HepG2 (cell line): ENCODE data around the gene CHMP5. TPM values are rescaled to one million over a fixed set of nuclear protein-coding genes. Genes with fewer than 3 reads are reported as not detected.

Experiments used
- AKAP8 ChIP-seq: sonication (generic); formaldehyde crosslinking; IDR thresholded peaks from 2 replicates; pipeline ENCODE4 v1.5.1; 2020; ENCODE audit warnings: mild to moderate bottlenecking, missing genetic modification reagents
- ELF1 ChIP-seq: sonication (generic); formaldehyde crosslinking; IDR thresholded peaks from 2 replicates; pipeline ENCODE4 v1.4.0; 2020; ENCODE audit warnings: missing genetic modification reagents
- GMEB2 ChIP-seq: IDR thresholded peaks from 2 replicates; pipeline ENCODE4 v1.6.1; 2016; ENCODE audit warnings: missing biosample characterization, missing genetic modification reagents, low read depth
- HMGA1 ChIP-seq: sonication (generic); formaldehyde crosslinking; conservative IDR thresholded peaks from 2 replicates; pipeline ENCODE4 v1.4.0; 2020; ENCODE audit warnings: missing genetic modification reagents
- NCOA5 ChIP-seq: sonication (generic); formaldehyde crosslinking; IDR thresholded peaks from 2 replicates; pipeline ENCODE4 v1.4.0; 2020; ENCODE audit warnings: missing genetic modification reagents
- PITX1 ChIP-seq: sonication (generic); formaldehyde crosslinking; IDR thresholded peaks from 2 replicates; pipeline ENCODE4 v1.5.1; 2020; ENCODE audit warnings: mild to moderate bottlenecking, missing genetic modification reagents
- RAD51 ChIP-seq: fragments of 450-650 bp; IDR thresholded peaks from 2 replicates; pipeline ENCODE4 v1.6.1; 2016; ENCODE audit warnings: borderline replicate concordance
- SALL2 ChIP-seq: sonication (generic); formaldehyde crosslinking; IDR thresholded peaks from 2 replicates; pipeline ENCODE4 v1.8.1; 2023; ENCODE audit warnings: mild to moderate bottlenecking, missing genetic modification reagents, inconsistent platforms
- THAP8 ChIP-seq: sonication (generic); formaldehyde crosslinking; IDR thresholded peaks from 2 replicates; pipeline ENCODE4 v1.5.1; 2020; ENCODE audit warnings: missing genetic modification reagents, mild to moderate bottlenecking, borderline replicate concordance
- ZNF207 ChIP-seq: fragments of 450-650 bp; IDR thresholded peaks from 2 replicates; pipeline ENCODE4 v1.6.1; 2016; ENCODE audit warnings: antibody characterized with exemption, borderline replicate concordance
- ZNF572 ChIP-seq: sonication (generic); formaldehyde crosslinking; IDR thresholded peaks from 2 replicates; pipeline ENCODE4 v1.5.1; 2020; ENCODE audit warnings: mild to moderate bottlenecking, missing genetic modification reagents
- ZNF616 ChIP-seq: sonication (generic); formaldehyde crosslinking; IDR thresholded peaks from 2 replicates; pipeline ENCODE4 v1.5.0; 2020; ENCODE audit warnings: low read depth, mild to moderate bottlenecking, missing genetic modification reagents
- ZNF639 ChIP-seq: conservative IDR thresholded peaks from 2 replicates; pipeline ENCODE4 v1.6.1; 2018; ENCODE audit warnings: missing genetic modification reagents
- ZNF761 ChIP-seq: sonication (generic); formaldehyde crosslinking; conservative IDR thresholded peaks from 2 replicates; pipeline ENCODE4 v1.4.0; 2020; ENCODE audit warnings: mild to moderate bottlenecking, missing genetic modification reagents
- ZNF775 ChIP-seq: sonication (generic); formaldehyde crosslinking; IDR thresholded peaks from 2 replicates; pipeline ENCODE4 v1.4.0; 2020; ENCODE audit warnings: missing genetic modification reagents, mild to moderate bottlenecking, moderate library complexity, borderline replicate concordance
- ZSCAN20 ChIP-seq: sonication (generic); formaldehyde crosslinking; IDR thresholded peaks from 2 replicates; pipeline ENCODE4 v1.4.0; 2020; ENCODE audit warnings: missing genetic modification reagents, mild to moderate bottlenecking, borderline replicate concordance
- polyA plus RNA-seq, 8 experiments: library from polyadenylated mRNA; depleted of rRNA in 3 of 8; stranded (reverse) in 7 of 8; unstranded in 1 of 8; fragments of >200 nt; fragmentation: Illumina TruSeq in 4 of 8; extraction: Trizol in 4 of 8; gene quantifications; 2 replicates each; pipeline versions ENCODE4 v1.2.1 to v1.2.3, GENCODE V29; 2011 to 2016; ENCODE audit warnings: low read depth in 4 of 8, missing spikeins in 1 of 8, mixed read lengths in 1 of 8; ENCODE audit not compliant: insufficient read depth in 1 of 8
- total RNA-seq, 5 experiments: library from RNA; depleted of rRNA; stranded (reverse); fragments of >200 nt; fragmentation: Illumina TruSeq; extraction: Trizol; gene quantifications; 2 replicates each; pipeline ENCODE4 v1.2.3, GENCODE V29; 2016; ENCODE audit warnings: low read depth in 1 of 5
- TF ChIP-seq, protein P1 (sequence below): sonication (generic); formaldehyde crosslinking; IDR thresholded peaks from 2 replicates; pipeline ENCODE4 v1.9.0; 2021; ENCODE audit warnings: missing genetic modification reagents, mild to moderate bottlenecking, borderline replicate concordance
- TF ChIP-seq, protein P2 (sequence below): sonication (generic); formaldehyde crosslinking; IDR thresholded peaks from 2 replicates; pipeline ENCODE4 v1.4.0; 2020; ENCODE audit warnings: mild to moderate bottlenecking, missing genetic modification reagents
- TF ChIP-seq, protein P3 (sequence below): sonication (generic); formaldehyde crosslinking; IDR thresholded peaks from 2 replicates; pipeline ENCODE4 v1.4.0; 2020; ENCODE audit warnings: low read depth, missing genetic modification reagents

The CHMP5 gene
- total and polyA plus RNA-seq, 2 of the 13 experiments (the other 11 are each of a cell fraction or from before 2014, with no cell fraction given): 46.0 to 57.3 TPM

- TF ChIP-seq, protein P1, sequence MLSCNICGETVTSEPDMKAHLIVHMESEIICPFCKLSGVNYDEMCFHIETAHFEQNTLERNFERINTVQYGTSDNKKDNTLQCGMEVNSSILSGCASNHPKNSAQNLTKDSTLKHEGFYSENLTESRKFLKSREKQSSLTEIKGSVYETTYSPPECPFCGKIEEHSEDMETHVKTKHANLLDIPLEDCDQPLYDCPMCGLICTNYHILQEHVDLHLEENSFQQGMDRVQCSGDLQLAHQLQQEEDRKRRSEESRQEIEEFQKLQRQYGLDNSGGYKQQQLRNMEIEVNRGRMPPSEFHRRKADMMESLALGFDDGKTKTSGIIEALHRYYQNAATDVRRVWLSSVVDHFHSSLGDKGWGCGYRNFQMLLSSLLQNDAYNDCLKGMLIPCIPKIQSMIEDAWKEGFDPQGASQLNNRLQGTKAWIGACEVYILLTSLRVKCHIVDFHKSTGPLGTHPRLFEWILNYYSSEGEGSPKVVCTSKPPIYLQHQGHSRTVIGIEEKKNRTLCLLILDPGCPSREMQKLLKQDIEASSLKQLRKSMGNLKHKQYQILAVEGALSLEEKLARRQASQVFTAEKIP (CRISPR knock-in tag): no peak
- no peak for TF ChIP-seq ZNF775
- no peak for TF ChIP-seq ELF1
- 0 out of 2 replicates have a peak, but pooled peaks have one; percentile 25 for TF ChIP-seq RAD51
- TF ChIP-seq ZNF207: no peak
- no peak for TF ChIP-seq HMGA1 (CRISPR knock-in tag)
- TF ChIP-seq NCOA5: no peak
- no peak for TF ChIP-seq ZNF761 (CRISPR knock-in tag)
- TF ChIP-seq, protein P2, sequence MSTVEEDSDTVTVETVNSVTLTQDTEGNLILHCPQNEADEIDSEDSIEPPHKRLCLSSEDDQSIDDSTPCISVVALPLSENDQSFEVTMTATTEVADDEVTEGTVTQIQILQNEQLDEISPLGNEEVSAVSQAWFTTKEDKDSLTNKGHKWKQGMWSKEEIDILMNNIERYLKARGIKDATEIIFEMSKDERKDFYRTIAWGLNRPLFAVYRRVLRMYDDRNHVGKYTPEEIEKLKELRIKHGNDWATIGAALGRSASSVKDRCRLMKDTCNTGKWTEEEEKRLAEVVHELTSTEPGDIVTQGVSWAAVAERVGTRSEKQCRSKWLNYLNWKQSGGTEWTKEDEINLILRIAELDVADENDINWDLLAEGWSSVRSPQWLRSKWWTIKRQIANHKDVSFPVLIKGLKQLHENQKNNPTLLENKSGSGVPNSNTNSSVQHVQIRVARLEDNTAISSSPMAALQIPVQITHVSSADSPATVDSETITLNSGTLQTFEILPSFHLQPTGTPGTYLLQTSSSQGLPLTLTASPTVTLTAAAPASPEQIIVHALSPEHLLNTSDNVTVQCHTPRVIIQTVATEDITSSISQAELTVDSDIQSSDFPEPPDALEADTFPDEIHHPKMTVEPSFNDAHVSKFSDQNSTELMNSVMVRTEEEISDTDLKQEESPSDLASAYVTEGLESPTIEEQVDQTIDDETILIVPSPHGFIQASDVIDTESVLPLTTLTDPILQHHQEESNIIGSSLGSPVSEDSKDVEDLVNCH (CRISPR knock-in tag): no peak
- TF ChIP-seq, protein P3, sequence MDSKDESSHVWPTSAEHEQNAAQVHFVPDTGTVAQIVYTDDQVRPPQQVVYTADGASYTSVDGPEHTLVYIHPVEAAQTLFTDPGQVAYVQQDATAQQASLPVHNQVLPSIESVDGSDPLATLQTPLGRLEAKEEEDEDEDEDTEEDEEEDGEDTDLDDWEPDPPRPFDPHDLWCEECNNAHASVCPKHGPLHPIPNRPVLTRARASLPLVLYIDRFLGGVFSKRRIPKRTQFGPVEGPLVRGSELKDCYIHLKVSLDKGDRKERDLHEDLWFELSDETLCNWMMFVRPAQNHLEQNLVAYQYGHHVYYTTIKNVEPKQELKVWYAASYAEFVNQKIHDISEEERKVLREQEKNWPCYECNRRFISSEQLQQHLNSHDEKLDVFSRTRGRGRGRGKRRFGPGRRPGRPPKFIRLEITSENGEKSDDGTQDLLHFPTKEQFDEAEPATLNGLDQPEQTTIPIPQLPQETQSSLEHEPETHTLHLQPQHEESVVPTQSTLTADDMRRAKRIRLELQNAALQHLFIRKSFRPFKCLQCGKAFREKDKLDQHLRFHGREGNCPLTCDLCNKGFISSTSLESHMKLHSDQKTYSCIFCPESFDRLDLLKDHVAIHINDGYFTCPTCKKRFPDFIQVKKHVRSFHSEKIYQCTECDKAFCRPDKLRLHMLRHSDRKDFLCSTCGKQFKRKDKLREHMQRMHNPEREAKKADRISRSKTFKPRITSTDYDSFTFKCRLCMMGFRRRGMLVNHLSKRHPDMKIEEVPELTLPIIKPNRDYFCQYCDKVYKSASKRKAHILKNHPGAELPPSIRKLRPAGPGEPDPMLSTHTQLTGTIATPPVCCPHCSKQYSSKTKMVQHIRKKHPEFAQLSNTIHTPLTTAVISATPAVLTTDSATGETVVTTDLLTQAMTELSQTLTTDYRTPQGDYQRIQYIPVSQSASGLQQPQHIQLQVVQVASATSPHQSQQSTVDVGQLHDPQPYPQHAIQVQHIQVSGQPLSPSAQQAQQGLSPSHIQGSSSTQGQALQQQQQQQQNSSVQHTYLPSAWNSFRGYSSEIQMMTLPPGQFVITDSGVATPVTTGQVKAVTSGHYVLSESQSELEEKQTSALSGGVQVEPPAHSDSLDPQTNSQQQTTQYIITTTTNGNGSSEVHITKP (CRISPR knock-in tag): peak; percentile 57; the same call in 1 of the 2 replicates
- TF ChIP-seq ZNF616 (CRISPR knock-in tag): no peak
- TF ChIP-seq GMEB2 (CRISPR knock-in tag): no peak
- TF ChIP-seq ZNF572 (CRISPR knock-in tag): no peak
- no peak for TF ChIP-seq ZSCAN20 (CRISPR knock-in tag)
- TF ChIP-seq THAP8 (CRISPR knock-in tag): no peak
- no peak for TF ChIP-seq AKAP8
- TF ChIP-seq SALL2: no peak
- TF ChIP-seq ZNF639 (CRISPR knock-in tag): no peak
- no peak for TF ChIP-seq PITX1 (CRISPR knock-in tag)
Measured at GRCh38 chr9:33293782-33294181, 28.9 kb downstream of the CHMP5 start (continued).
